ENCODE measurements around the gene TM9SF3. TPM values are rescaled to one million over a fixed set of nuclear protein-coding genes. Genes with fewer than 3 reads are reported as not detected.

The TM9SF3 gene
- total RNA-seq, 1 experiment from 2014 or later: 59.5 TPM

DNA sequence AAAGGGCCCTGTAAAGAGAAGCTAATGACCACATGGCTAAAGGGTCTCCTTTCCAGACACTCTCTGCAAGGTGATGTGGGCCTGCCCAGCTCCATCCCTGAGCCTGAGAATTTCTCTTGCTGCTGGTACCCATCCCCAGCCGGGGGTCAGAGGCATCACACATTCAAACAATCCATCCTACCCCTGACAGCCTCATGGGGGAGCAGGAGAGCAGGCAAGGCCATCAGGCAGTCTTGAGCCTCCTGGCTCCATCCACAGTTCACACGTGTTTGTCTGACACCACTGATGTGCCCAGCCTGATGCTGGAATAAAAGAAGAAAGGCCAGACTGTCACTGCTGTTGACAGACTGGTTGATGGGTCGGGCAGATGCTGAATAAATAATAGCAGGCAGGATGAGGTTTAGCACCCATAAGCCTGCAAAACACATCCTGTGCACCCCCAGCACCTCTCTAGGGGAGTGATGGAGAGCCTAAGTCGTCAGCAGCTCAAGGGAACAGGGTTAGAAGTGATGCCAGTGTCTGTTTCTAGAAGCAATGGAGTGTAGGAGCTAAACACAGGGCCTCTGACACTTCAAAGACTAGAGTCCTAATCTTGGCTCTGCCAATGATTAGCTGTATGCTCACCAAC is 116.6 kb downstream of the TM9SF3 start:
- peak; percentile 13 for DNase-seq (ENCODE audit: low read depth)

DNA sequence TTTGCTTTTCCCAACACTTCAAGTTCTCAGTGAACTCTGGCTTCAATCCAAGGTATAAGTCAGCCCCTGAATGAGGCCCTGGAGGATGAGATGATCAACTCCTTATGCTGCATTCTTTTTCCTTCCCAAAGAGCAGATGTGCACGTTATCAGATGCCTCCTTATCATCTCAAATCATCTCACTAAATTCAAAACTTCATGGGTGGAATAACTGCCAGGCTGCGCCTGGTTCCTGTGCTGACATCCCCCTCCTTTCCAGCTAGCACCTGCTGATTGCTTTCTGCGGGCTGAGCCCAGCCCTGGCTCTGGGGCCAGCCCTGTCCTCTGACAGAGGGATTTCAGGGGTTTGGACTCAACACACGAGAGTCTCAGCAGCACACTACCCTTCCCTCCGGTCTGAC is 118.0 kb downstream of the TM9SF3 start:
- peak; percentile 3 for DNase-seq (ENCODE audit: low read depth)

Other genes with a start within 250 kb of the TM9SF3 start
- gene OPALIN, start 228.0 kb downstream of the TM9SF3 start, total RNA-seq (2014; rRNA removed; shearing (Covaris generic)): not detected in 2 replicates
- under 0.01 TPM in 1 of 2 replicates, not detected in the other for gene TLL2, start 73.1 kb downstream of the TM9SF3 start, total RNA-seq (2014; rRNA removed; shearing (Covaris generic))
- 0.10 TPM in 1 of 2 replicates, not detected in the other for gene PIK3AP1, start 133.5 kb upstream of the TM9SF3 start, total RNA-seq (2014; rRNA removed; shearing (Covaris generic))
- gene LCOR, start 245.3 kb upstream of the TM9SF3 start, total RNA-seq (2014; rRNA removed; shearing (Covaris generic)): 7.4 and 13.0 TPM in 2 replicates